HL-60 (cell line): Measurements from ENCODE around the gene MARK2.

Source experiments
- DNase-seq, 2 experiments: peaks; one replicate each; pipeline ENCODE4 v3.0.0-alpha.2; 2010 to 2020; ENCODE audit warnings: low read depth in 1 of 2, low spot score in 1 of 2
- H3K27ac ChIP-seq: fragments of 250-450 bp; sonication (Bioruptor Pico); replicated peaks from 2 replicates; pipeline ENCODE4 v1.5.1; 2020; ENCODE audit warnings: mild to moderate bottlenecking, moderate library complexity
- H3K27me3 ChIP-seq: fragments of 250-450 bp; sonication (Bioruptor Pico); 2 replicates; pipeline ENCODE4 v1.5.1; 2021; ENCODE audit warnings: mild to moderate bottlenecking, moderate library complexity; ENCODE audit not compliant: insufficient read depth, poor library complexity, severe bottlenecking
- H3K4me3 ChIP-seq: replicated peaks from 2 replicates; pipeline ENCODE4 v1.5.1; 2011; ENCODE audit warnings: mild to moderate bottlenecking, control low read depth, low read length; ENCODE audit not compliant: insufficient read depth
- GABPA ChIP-seq: IDR thresholded peaks from 2 replicates; pipeline ENCODE4 v1.6.1; 2012; ENCODE audit warnings: low read depth
- POLR2AphosphoS5 ChIP-seq: IDR thresholded peaks from 2 replicates; pipeline ENCODE4 v1.6.1; 2012; ENCODE audit warnings: low read depth
- REST ChIP-seq: IDR thresholded peaks from 2 replicates; pipeline ENCODE4 v1.6.1; 2012; ENCODE audit warnings: low read depth; ENCODE audit not compliant: insufficient replicate concordance
- SPI1 ChIP-seq: IDR thresholded peaks from 2 replicates; pipeline ENCODE4 v1.6.1; 2012; ENCODE audit warnings: low read depth, mild to moderate bottlenecking, borderline replicate concordance
- TF ChIP-seq, protein P1 (sequence below): IDR thresholded peaks from one replicate; pipeline ENCODE4 v1.5.1; 2011; ENCODE audit warnings: low read length, control low read depth, inconsistent platforms; ENCODE audit not compliant: insufficient read depth

The MARK2 gene

DNA sequence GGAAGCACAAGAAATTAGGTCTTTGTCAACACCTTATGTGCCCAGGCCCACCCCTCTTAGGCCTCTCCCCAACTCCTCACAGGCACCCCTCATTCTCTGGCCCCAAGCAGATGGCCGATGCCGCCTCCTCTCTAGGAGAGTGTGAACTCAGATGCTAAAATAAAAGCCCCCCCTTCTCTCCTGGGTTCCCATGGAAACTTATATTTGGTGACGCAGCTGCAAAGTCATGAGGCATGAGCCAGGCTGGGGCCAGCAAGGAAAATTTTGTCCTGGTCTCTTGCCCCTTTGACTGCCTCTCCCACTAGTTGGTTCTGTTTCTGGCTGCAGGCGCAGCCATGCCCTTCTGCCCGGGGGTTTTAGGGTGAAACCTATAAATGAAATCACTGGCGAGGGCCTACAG, 66.3 kb downstream of the MARK2 start:
- TF ChIP-seq SPI1, result no peak
- no peak for TF ChIP-seq POLR2AphosphoS5
- no peak for TF ChIP-seq REST
- TF ChIP-seq, protein P1, sequence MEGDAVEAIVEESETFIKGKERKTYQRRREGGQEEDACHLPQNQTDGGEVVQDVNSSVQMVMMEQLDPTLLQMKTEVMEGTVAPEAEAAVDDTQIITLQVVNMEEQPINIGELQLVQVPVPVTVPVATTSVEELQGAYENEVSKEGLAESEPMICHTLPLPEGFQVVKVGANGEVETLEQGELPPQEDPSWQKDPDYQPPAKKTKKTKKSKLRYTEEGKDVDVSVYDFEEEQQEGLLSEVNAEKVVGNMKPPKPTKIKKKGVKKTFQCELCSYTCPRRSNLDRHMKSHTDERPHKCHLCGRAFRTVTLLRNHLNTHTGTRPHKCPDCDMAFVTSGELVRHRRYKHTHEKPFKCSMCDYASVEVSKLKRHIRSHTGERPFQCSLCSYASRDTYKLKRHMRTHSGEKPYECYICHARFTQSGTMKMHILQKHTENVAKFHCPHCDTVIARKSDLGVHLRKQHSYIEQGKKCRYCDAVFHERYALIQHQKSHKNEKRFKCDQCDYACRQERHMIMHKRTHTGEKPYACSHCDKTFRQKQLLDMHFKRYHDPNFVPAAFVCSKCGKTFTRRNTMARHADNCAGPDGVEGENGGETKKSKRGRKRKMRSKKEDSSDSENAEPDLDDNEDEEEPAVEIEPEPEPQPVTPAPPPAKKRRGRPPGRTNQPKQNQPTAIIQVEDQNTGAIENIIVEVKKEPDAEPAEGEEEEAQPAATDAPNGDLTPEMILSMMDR, result no peak
- no peak for TF ChIP-seq GABPA
- no peak for DNase-seq
- H3K27ac ChIP-seq, result no peak overlapping the region
- H3K4me3 ChIP-seq, result no peak overlapping the region
- no peaks in the 10 kb centered on the region for H3K27me3 ChIP-seq

DNA sequence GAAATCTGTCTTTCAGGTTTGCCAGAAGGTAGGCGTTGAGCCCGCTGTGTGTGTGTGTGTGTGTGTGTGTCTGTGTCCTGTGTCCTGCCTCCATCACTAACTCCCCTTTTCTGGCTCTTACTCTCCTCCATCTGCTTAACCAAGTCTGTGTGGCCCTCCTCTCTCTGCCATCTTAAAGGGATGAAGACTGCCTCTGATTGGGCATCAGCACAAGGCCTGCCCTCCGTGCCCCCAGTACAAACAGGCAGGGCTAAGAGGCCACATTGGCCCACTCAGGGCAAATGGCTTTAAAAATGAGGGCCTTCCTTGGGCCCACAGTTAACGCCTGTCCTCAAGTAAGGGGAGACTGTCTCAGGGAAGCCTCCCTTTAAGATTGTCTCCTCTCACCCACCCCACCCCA, 67.2 kb downstream of the MARK2 start:
- TF ChIP-seq REST (no peak), POLR2AphosphoS5 (no peak), SPI1 (no peak), GABPA (no peak)
- TF ChIP-seq, protein P1, result no peak
- no peak overlapping the region for H3K27ac ChIP-seq

GRCh38 chr11:63906585-63906984, 67.7 kb downstream of the MARK2 start:
- DNase-seq, result peak in 1 of 2 experiments; percentile 23
- TF ChIP-seq REST, result no peak
- TF ChIP-seq POLR2AphosphoS5, result no peak
- TF ChIP-seq GABPA, result no peak
- TF ChIP-seq, protein P1, result no peak
- no peak for TF ChIP-seq SPI1
- H3K27ac ChIP-seq, result no peak overlapping the region
- no peaks in the 10 kb centered on the region for H3K27me3 ChIP-seq
- no peak overlapping the region for H3K4me3 ChIP-seq

More for the DNA sequence above, 67.2 kb downstream of the MARK2 start:
- no peak for DNase-seq
- Histone ChIP-seq H3K27me3 (no peaks in the 10 kb centered on the region), H3K4me3 (no peak overlapping the region)
